HCT116 (cell line): ENCODE measurements around the gene RHOD. TPM values are rescaled to one million over a fixed set of nuclear protein-coding genes. Genes with fewer than 3 reads are reported as not detected.

Source experiments
- ATAC-seq: fragments of 200-7000 bp; cut with Tn5 transposase; 2 replicates; pipeline ENCODE4 v1.9.1; 2020; ENCODE audit warnings: mild to moderate bottlenecking, moderate library complexity
- BruUV-seq: library from RNA; stranded (reverse); fragments of 400-500 nt; replicated peaks from 2 replicates; lab custom pipeline; 2021; lab: Mats Ljungman, UMichigan
- CTCF ChIA-PET: fragments of 300-600 bp; sonication (Branson Sonifier 250); formaldehyde crosslinking; loops from one replicate; lab custom pipeline; 2021; ENCODE audit warnings: antibody characterized with exemption; lab: Charles Lee
- POLR2A ChIA-PET: fragments of 300-600, 350-600 bp; sonication (Branson Sonifier 250); formaldehyde crosslinking; loops from one replicate; lab custom pipeline; 2021; ENCODE audit warnings: antibody characterized with exemption; lab: Charles Lee
- RAD21 ChIA-PET, 2 experiments: fragments of 300-600 bp; sonication (Branson Sonifier 250); formaldehyde crosslinking; loops; one replicate each; lab custom pipeline; 2023; ENCODE audit warnings: low total read pairs in 2 of 2; ENCODE audit not compliant: uncharacterized antibody in 2 of 2, unreplicated experiment in 2 of 2, low non-redundant PET in 1 of 2; lab: Charles Lee
- DNase-seq: peaks from one replicate; pipeline ENCODE4 v3.0.0-alpha.2; 2010; ENCODE audit warnings: low read depth, low spot score
- H2AFZ ChIP-seq: fragments of 200-600 bp; shearing (Covaris generic), sonication (generic); 2 replicates; pipeline ENCODE4 v1.6.1; 2017; ENCODE audit warnings: low read depth, mixed run types, mixed read lengths, antibody characterized with exemption, low read length; ENCODE audit not compliant: poor library complexity, severe bottlenecking
- H3K27ac ChIP-seq: 2 replicates; pipeline ENCODE4 v1.5.1; 2012; ENCODE audit warnings: low read depth, low read length
- H3K27me3 ChIP-seq: fragments of 200-600 bp; sonication (generic); 2 replicates; pipeline ENCODE4 v1.6.1; 2016; ENCODE audit warnings: mixed run types, low read length, mixed read lengths; ENCODE audit not compliant: insufficient read depth
- H3K36me3 ChIP-seq, 2 experiments: fragments of 200-500 bp in 1 of 2; fragments of 200-600 bp in 1 of 2; sonication (Bioruptor generic) in 1 of 2; sonication (generic) in 1 of 2; 2 replicates each; pipeline versions ENCODE4 v1.5.1 to v1.6.1; 2014 to 2016; ENCODE audit warnings: low read length in 2 of 2, inconsistent platforms in 1 of 2, mixed read lengths in 1 of 2, mixed run types in 1 of 2; ENCODE audit not compliant: insufficient read depth in 2 of 2, control insufficient read depth in 1 of 2
- H3K4me1 ChIP-seq, 2 experiments: fragments of 200-600 bp in 1 of 2; sonication (generic) in 1 of 2; 2 replicates each; pipeline versions ENCODE4 v1.5.1 to v1.6.1; 2012 to 2017; ENCODE audit warnings: low read length in 2 of 2, inconsistent platforms in 1 of 2, mild to moderate bottlenecking in 1 of 2, mixed read lengths in 1 of 2, mixed run types in 1 of 2, moderate library complexity in 1 of 2; ENCODE audit not compliant: insufficient read depth in 2 of 2, control insufficient read depth in 1 of 2
- H3K4me2 ChIP-seq: fragments of 200-600 bp; sonication (generic); 2 replicates; pipeline ENCODE4 v1.6.1; 2017; ENCODE audit warnings: mixed run types, low read length, mixed read lengths
- H3K4me3 ChIP-seq, 2 experiments: fragments of 200-600 bp in 1 of 2; sonication (generic) in 1 of 2; replicated peaks in 1 of 2; 2 replicates each; pipeline ENCODE4 v1.5.1; 2011 to 2016; ENCODE audit warnings: low read length in 2 of 2, control low read depth in 1 of 2, low read depth in 1 of 2, mild to moderate bottlenecking in 1 of 2, mixed read lengths in 1 of 2, mixed run types in 1 of 2
- H3K79me2 ChIP-seq: fragments of 200-600 bp; sonication (generic); 2 replicates; pipeline ENCODE4 v1.6.1; 2017; ENCODE audit warnings: mild to moderate bottlenecking, mixed run types, low read length, moderate library complexity, mixed read lengths; ENCODE audit not compliant: insufficient read depth
- H3K9ac ChIP-seq: fragments of 200-600 bp; sonication (generic); 2 replicates; pipeline ENCODE4 v1.6.1; 2016; ENCODE audit warnings: low read length, mixed read lengths
- H3K9me2 ChIP-seq: fragments of 200-600 bp; sonication (generic), shearing (Covaris generic); 2 replicates; pipeline ENCODE4 v1.6.1; 2017; ENCODE audit warnings: mixed run types, mild to moderate bottlenecking, moderate library complexity; ENCODE audit not compliant: insufficient read depth
- H3K9me3 ChIP-seq, 2 experiments: fragments of 200-500 bp in 1 of 2; fragments of 200-600 bp in 1 of 2; sonication (Bioruptor generic) in 1 of 2; sonication (generic) in 1 of 2; 2 replicates each; pipeline ENCODE4 v1.6.1; 2014 to 2017; ENCODE audit warnings: low read length in 2 of 2, mixed read lengths in 2 of 2, inconsistent platforms in 1 of 2, low read depth in 1 of 2, mild to moderate bottlenecking in 1 of 2, mixed run types in 1 of 2, moderate library complexity in 1 of 2; ENCODE audit not compliant: control insufficient read depth in 1 of 2, insufficient read depth in 1 of 2
- H4K20me1 ChIP-seq: fragments of 200-600 bp; sonication (generic), shearing (Covaris generic); 2 replicates; pipeline ENCODE4 v1.6.1; 2017; ENCODE audit warnings: mixed run types, mild to moderate bottlenecking, moderate library complexity; ENCODE audit not compliant: insufficient read depth
- CEBPB ChIP-seq: IDR thresholded peaks from 2 replicates; pipeline ENCODE4 v1.6.1; 2012; ENCODE audit warnings: low read depth
- ELF1 ChIP-seq: IDR thresholded peaks from 2 replicates; pipeline ENCODE4 v1.6.1; 2012; ENCODE audit warnings: low read depth, borderline replicate concordance
- EZH2 ChIP-seq: fragments of 200-600 bp; sonication (generic); IDR thresholded peaks from 2 replicates; pipeline ENCODE4 v1.6.1; 2017; ENCODE audit warnings: antibody characterized with exemption, mixed run types
- FOSL1 ChIP-seq: IDR thresholded peaks from 2 replicates; pipeline ENCODE4 v1.6.1; 2012; ENCODE audit warnings: low read depth
- JUND ChIP-seq: IDR thresholded peaks from 2 replicates; pipeline ENCODE4 v1.6.1; 2012
- RAD21 ChIP-seq: IDR thresholded peaks from 2 replicates; pipeline ENCODE4 v1.6.1; 2012; ENCODE audit warnings: low read depth, mild to moderate bottlenecking
- SP1 ChIP-seq: IDR thresholded peaks from 2 replicates; pipeline ENCODE4 v1.6.1; 2012; ENCODE audit warnings: low read depth
- YY1 ChIP-seq: IDR thresholded peaks from 2 replicates; pipeline ENCODE4 v1.6.1; 2011; ENCODE audit warnings: low read length, low read depth, moderate library complexity, mild to moderate bottlenecking; ENCODE audit not compliant: insufficient replicate concordance; ENCODE audit errors: extremely low read depth
- intact Hi-C: fragments of 100-400 bp; cut with micrococcal nuclease; formaldehyde crosslinking; loops from 2 replicates; pipeline ENCODE4 v1.10.0; 2022
- total RNA-seq: library from RNA; stranded (reverse); gene quantifications from one replicate; pipeline ENCODE4 v1.2.1, GENCODE V29; 2021; ENCODE audit not compliant: unreplicated experiment
- TF ChIP-seq, protein P1 (sequence below): IDR thresholded peaks from 2 replicates; pipeline ENCODE4 v1.6.1; 2011; ENCODE audit warnings: mild to moderate bottlenecking, low read length, moderate library complexity; ENCODE audit not compliant: insufficient replicate concordance; ENCODE audit errors: extremely low read depth

The RHOD gene
- total RNA-seq, 1 experiment from 2014 or later, result 42.0 TPM

GRCh38 chr11:67007126-67007525 lies 49.5 kb upstream of the RHOD start:
- ChIA-PET CTCF (interaction anchor here (0.5 to 1.1 kb wide), 2 partner anchors 15 to 31 kb away, joined by 3 to 4 read pairs; no protein-coding TSS in a partner anchor), POLR2A (interaction anchor here (0.9 to 1.1 kb wide), 2 partner anchors 18 to 74 kb away, joined by 3 to 5 read pairs; no protein-coding TSS in a partner anchor), RAD21 (no interaction called here)
- Histone ChIP-seq H3K4me2 (peak overlapping the region; percentile 77), H3K9ac (peak overlapping the region; percentile 43; the same call in 1 of the 2 replicates), H3K27me3 (no peaks in the 10 kb centered on the region), H3K4me3 (0 out of 4 replicates have a peak overlapping the region, but pooled peaks of 1 of the 2 experiments have one; percentile 49), H2AFZ (peak overlapping the region; percentile 35), H3K36me3 (no peaks in the 10 kb centered on the region), H3K9me3 (no peaks in the 10 kb centered on the region), H3K9me2 (no peaks in the 10 kb centered on the region), H3K79me2 (no peaks in the 10 kb centered on the region), H3K27ac (peak overlapping the region; percentile 55), H3K4me1 (peaks cover 5 to 13% of the 10 kb centered on the region in 2 experiments; a peak in 3 of 4 replicates), H4K20me1 (no peaks in the 10 kb centered on the region)
- intact Hi-C loops, result no loop called here
- DNase-seq, result no peak
- TSS peak; percentile 94 for BruUV-seq
- TF ChIP-seq JUND, result no peak
- 0 out of 2 replicates have a peak, but pooled peaks have one; percentile 13 for ATAC-seq

DNA sequence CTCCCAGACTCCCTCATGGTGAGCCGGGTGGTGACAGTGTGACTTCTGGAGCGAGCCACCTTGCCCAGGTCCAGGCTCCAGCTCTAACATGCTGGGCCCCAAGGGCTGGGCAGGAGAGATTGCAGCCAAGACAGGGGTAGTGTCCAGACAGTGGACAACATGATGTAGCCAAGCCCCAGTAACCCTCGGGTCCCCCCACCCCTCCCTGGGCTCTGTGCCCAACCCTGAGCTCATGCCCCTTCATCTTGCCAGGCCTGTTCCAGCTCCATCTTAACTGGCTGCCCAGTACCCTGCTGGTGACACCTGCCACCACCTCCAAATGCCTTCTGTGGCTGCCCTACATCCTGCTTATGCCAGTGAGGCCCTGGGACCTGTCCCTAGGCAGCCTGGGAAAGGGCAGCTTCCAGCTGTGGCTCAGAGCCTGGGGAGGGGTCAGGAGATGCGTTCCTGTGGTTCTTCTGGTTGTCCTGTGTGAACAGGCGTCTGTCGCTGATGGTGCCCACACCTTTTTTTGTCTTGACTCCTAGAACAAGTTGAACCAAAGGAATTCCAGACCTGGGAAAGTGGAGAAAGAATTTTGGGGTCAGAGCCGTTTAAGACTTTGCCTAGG lies 46.2 kb upstream of the RHOD start:
- Histone ChIP-seq H4K20me1 (no peaks in the 10 kb centered on the region), H3K9ac (no peak overlapping the region), H3K27ac (no peak overlapping the region), H3K36me3 (no peaks in the 10 kb centered on the region), H3K9me2 (no peaks in the 10 kb centered on the region), H3K79me2 (no peaks in the 10 kb centered on the region), H3K4me3 (no peak overlapping the region), H3K4me1 (peaks cover 5 to 13% of the 10 kb centered on the region in 2 experiments; a peak in 3 of 4 replicates), H3K27me3 (no peaks in the 10 kb centered on the region)
- no TSS peak for BruUV-seq
- TF ChIP-seq SP1 (no peak), JUND (no peak), RAD21 (no peak), YY1 (no peak), CEBPB (no peak), EZH2 (no peak), FOSL1 (no peak), ELF1 (no peak)
- TF ChIP-seq, protein P1, sequence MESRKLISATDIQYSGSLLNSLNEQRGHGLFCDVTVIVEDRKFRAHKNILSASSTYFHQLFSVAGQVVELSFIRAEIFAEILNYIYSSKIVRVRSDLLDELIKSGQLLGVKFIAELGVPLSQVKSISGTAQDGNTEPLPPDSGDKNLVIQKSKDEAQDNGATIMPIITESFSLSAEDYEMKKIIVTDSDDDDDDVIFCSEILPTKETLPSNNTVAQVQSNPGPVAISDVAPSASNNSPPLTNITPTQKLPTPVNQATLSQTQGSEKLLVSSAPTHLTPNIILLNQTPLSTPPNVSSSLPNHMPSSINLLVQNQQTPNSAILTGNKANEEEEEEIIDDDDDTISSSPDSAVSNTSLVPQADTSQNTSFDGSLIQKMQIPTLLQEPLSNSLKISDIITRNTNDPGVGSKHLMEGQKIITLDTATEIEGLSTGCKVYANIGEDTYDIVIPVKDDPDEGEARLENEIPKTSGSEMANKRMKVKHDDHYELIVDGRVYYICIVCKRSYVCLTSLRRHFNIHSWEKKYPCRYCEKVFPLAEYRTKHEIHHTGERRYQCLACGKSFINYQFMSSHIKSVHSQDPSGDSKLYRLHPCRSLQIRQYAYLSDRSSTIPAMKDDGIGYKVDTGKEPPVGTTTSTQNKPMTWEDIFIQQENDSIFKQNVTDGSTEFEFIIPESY, result no peak
- TF ChIP-seq, all 23 proteins: peak for 0
- Histone ChIP-seq H3K4me2 (no peak overlapping the region), H2AFZ (no peak overlapping the region), H3K9me3 (no peaks in the 10 kb centered on the region)
- ChIA-PET CTCF (interaction anchor here (1.0 kb wide), 1 partner anchor 11 kb away, joined by 3 read pairs; no protein-coding TSS in a partner anchor), RAD21 (no interaction called here), POLR2A (no interaction called here)
- DNase-seq (no peak), ATAC-seq (no peak)
- intact Hi-C loops, result no loop called here
